Raji (cell line): Measurements from ENCODE around the gene CDK5.
A peak's percentile ranks its signal among the peaks of the same experiment; 100 is the strongest.

Source experiments
- POLR2A ChIP-seq: IDR thresholded peaks from 2 replicates; pipeline ENCODE4 v1.6.1; 2011; ENCODE audit warnings: low read depth, low read length, control low read depth; ENCODE audit not compliant: insufficient read depth

Gene CDK5

DNA sequence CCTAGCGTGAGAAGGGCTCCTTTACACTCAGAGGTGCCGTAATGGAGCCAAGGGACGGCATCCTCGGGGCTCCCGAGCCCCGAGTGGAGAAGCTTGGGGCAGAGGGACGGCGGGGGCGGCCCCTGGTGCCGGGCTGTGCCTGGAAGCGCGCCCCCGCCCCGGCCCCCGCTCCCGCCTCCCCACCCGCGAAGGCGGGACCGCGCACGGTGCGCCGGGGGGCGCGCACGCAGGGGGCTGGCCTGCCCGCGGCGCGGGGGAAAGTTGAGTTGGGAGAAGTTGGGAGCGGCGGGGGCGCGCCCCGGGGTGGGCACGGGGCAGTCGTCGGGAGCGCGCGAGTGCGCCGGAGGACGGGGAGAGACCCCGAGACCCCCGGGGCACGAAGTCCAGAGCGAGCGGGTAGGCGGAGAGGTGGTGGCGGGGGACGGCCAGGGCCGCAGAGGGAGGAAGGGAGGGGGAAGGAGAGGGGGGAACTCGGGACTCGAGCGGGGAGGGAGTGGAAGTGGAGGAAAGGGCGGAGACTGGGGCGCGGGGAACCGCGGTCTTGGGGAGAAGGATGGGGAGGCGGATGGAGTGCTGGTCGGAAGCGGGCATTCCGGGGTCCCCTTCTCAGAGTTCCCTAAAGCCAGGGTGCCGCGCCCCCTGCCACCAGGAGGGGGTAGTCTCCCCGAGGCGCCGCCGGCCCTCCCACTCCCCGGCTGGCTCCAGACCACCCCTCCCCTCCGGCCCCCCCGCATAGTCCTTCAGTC, 1.8 kb upstream of the CDK5 start, which contains the start of gene SLC4A2:
TSS of gene SLC4A2 (plus strand) at position 223 of the 746 bp plus-strand sequence. CDS start 2,399 bp downstream, outside the sequence.
- TF ChIP-seq POLR2A, result peak; percentile 54

DNA sequence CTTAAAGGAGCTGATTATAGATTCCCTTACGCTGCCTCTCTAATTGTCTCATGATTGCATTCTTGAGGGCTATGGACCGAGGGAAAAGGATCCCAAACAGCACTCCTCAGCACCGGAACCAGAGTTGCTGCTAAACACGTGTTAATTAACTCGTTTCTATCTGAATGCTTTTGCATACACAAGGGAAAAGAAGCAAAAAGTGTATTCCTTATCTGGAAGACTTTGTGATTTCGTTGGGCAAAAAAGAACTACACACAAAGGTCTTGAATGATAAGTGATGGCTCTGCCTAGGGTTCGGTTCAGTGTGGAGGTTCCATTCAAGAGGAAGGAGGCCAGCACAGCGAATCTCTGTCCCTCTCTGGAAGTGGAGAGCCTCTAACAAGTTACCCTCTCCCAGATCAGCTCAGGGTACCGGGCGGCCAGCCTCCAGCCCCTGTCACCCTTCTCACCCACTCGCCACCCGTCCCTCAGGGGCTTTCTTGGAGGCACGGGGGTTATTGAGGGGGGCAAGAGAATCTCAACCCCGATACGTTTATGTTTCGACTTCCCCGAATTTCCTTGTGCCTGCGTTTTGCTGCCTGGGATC, 1.2 kb upstream of the CDK5 start:
- TF ChIP-seq POLR2A, result no peak

GRCh38 chr7:151057989-151058780, 488 bp upstream of the CDK5 start:
- TF ChIP-seq POLR2A, result peak; percentile 82

DNA sequence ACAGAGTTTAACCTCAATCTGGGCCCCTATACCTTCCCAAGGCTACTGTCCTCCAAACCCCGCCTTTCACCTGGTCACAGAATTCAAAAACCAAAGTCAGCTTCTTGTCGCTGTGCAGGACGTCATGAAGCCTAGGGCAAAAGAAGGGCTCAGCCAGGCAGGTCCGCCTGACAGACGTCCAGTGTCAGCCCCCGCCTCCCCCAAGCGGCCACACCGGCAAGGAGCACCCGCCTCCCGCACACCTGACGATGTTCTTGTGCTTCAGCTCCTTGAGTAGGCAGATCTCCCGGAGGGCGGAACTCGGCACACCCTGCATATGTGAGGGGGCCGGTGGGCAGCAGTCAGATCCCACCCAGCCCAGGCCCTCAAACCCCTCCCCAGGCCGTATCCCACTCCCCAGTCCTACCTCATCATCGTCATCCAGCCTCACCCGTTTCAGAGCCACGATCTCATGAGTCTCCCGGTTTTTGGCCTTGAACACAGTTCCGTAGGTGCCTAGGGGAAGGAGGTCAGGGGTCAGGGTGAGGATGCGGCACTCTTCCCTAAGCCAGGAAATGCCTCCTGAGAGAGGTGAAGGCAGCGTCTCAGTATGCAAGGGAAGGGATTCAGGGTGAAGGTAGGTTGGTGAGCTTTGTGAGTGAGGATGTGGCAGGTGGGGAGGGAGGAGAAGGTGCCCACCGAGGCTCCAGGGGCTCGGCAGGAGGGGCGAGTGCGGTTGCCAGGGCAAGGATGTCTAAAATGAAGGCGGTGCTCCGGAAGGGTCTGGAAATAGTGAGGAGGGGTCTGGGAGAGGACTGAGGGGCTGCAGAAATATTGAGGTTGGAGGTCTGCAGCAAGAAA, 811 bp downstream of the CDK5 start:
- TF ChIP-seq POLR2A, result no peak

DNA sequence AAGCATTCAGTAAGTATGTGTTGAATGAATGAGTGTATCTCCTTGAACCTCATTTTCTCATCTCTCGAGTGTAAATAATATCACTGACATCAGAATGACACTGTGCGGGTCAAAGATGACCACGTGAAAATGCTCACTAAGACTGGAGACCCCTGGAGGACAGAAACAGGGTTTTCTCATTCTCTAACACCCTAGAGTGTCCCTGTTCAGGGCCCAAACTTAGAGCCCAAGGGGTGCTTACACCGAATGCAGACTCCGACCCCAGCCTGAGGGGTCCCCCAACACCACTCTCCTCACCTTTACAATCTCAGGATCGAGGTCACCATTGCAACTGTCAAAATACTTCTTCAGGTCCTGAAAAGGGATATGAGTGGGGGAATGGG, 1.4 kb downstream of the CDK5 start:
- TF ChIP-seq POLR2A, result no peak

DNA sequence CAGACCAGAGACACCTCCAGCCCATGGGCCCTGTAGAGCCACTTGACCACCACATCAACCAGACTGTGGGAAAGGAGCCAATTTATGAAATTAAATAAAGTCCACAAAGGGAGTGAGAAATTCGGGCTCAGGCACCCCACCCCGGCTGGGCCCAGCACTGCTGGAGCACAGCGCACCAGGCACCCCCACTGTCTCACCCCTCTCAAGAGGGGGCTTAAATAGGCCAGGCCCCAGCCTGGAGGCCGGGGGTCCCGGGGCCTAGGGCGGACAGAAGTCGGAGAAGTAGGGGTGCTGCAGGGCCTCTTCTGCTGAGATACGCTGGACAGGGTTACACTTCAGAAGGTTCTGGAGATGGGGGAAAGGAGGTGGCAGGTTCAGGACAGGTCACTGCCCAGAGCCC, 3.9 kb downstream of the CDK5 start:
- no peak for TF ChIP-seq POLR2A

- no peak for TF ChIP-seq POLR2A
These were observed 4.6 kb downstream of the CDK5 start for GRCh38 chr7:151053096-151053495.

DNA sequence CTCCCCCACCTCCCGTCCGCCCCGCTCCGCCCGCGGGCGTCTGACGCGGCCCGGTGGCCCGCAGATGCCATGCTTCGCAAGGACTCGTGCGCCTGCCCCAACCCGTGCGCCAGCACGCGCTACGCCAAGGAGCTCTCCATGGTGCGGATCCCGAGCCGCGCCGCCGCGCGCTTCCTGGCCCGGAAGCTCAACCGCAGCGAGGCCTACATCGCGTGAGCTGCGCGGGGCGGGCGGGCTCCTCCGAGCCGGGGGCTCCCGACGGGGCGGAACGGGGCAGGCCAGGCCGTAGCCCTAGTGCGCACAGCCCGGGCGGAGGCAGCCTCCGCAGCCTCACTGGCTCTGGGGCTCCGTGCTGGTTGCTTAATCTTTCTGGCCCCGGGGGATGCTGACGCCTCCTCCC, 6.6 kb downstream of the CDK5 start:
- no peak for TF ChIP-seq POLR2A

GRCh38 chr7:151048911-151049463, 8.7 kb downstream of the CDK5 start:
- TF ChIP-seq POLR2A, result no peak

- TF ChIP-seq POLR2A, result no peak
These were observed 9.5 kb downstream of the CDK5 start, which contains the start of gene ASIC3 for GRCh38 chr7:151047976-151048815. ASIC3 (plus strand) TSS chr7:151048531; CDS start chr7:151048886, 355 bp downstream.

- no peak for TF ChIP-seq POLR2A
These were observed 10.8 kb downstream of the CDK5 start for GRCh38 chr7:151046603-151047573.

- no peak for TF ChIP-seq POLR2A
These were observed 11.7 kb downstream of the CDK5 start for GRCh38 chr7:151045967-151046366.

GRCh38 chr7:151045262-151045661, 12.4 kb downstream of the CDK5 start:
- no peak for TF ChIP-seq POLR2A
